ENCODE data around the gene FUT2. TPM values are rescaled to one million over a fixed set of nuclear protein-coding genes. Genes with fewer than 3 reads are reported as not detected.

Gene FUT2
- polyA plus RNA-seq, 1 donor (not counting 4 experiments of a cell fraction or from before 2014, with no cell fraction given) = 2.3 TPM

DNA sequence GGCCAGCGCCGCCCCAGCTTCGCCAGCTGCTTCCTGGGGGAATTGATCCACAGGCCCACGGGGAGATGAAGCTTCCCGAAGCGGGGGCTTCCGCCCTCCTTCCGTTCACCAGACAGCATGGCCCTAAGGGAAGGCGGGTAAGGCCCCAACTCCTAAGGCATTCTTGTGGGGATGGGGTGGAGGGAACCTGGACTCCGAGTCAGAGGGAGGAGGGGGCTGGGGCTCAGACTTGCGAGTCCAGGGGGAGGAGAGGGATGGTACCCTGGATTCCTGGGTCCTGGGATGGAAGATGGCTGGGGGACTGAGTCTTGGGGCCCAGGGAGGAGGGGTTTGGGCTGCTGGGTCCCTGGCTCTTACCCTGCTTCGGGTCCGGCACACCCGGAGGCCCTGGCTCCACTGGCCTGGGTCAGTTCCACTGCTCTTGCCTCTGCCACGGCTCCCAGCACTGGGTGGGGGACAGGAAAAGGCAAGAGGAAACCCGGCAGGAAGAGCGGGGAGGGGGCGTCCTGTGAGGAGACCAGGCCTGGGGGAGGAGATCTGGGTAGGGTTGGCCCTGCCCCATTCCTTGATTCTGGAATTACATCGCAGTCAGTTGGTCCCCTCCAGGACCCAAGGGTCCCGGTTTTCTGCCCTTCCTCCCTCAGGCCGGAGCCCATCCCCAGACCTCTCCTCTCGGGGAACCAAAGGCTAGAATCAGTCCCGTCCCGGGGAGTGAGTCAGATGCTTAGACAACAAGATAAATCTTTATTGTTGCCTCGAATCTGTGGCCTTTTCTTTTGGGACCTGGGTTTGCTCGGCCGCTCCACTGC lies 44.6 kb downstream of the FUT2 start, which contains the start of gene RASIP1:
TSS of gene RASIP1 (minus strand) at position 447 of the 809 bp plus-strand sequence. CDS start at position 119, 328 bp downstream.
- DNase-seq (ENCODE audit: low read depth, low spot score) = no peak
- Histone ChIP-seq H3K9me1 (ENCODE audit: control insufficient read depth, extremely low read depth, insufficient read depth, low read length) (no peaks in the 10 kb centered on the region), H3K4me3 (ENCODE audit: control insufficient read depth in 2 of 3, extremely low read depth in 1 of 3, insufficient read depth in 2 of 3, low read depth in 1 of 3, low read length in 3 of 3) (peak within 1 kb of the TSS in 2 of 3 experiments; percentile 53), H3K4me1 (ENCODE audit: control insufficient read depth, extremely low read depth, insufficient read depth, low read length) (peaks cover 16% of the 10 kb centered on the region), H3K4me2 (ENCODE audit: control insufficient read depth, extremely low read depth, insufficient read depth, low read depth, low read length) (peak within 1 kb of the TSS; percentile 74), H3K79me2 (ENCODE audit: control insufficient read depth, insufficient read depth, low read length) (no peaks in the 10 kb centered on the region), H3K36me3 (ENCODE audit: control insufficient read depth in 2 of 2, extremely low read depth in 1 of 2, insufficient read depth in 2 of 2, low read length in 2 of 2) (no peaks in the 10 kb centered on the region), H4K20me1 (ENCODE audit: control insufficient read depth, extremely low read depth, insufficient read depth, low read length) (no peaks in the 10 kb centered on the region), H2AFZ (ENCODE audit: control insufficient read depth, low read length) (peak within 1 kb of the TSS; percentile 66), H3K9ac (ENCODE audit: control insufficient read depth, extremely low read depth, insufficient read depth, low read length) (peak within 1 kb of the TSS; percentile 25), H3K27ac (ENCODE audit: control insufficient read depth, insufficient read depth, low read length) (no peak within 1 kb of the TSS), H3K9me3 (ENCODE audit: control insufficient read depth, low read depth, low read length) (no peaks in the 10 kb centered on the region), H3K27me3 (ENCODE audit: control insufficient read depth, extremely low read depth, insufficient read depth, low read length) (no peaks in the 10 kb centered on the region)
- FAIRE-seq = no peak
- TF ChIP-seq, protein P1, sequence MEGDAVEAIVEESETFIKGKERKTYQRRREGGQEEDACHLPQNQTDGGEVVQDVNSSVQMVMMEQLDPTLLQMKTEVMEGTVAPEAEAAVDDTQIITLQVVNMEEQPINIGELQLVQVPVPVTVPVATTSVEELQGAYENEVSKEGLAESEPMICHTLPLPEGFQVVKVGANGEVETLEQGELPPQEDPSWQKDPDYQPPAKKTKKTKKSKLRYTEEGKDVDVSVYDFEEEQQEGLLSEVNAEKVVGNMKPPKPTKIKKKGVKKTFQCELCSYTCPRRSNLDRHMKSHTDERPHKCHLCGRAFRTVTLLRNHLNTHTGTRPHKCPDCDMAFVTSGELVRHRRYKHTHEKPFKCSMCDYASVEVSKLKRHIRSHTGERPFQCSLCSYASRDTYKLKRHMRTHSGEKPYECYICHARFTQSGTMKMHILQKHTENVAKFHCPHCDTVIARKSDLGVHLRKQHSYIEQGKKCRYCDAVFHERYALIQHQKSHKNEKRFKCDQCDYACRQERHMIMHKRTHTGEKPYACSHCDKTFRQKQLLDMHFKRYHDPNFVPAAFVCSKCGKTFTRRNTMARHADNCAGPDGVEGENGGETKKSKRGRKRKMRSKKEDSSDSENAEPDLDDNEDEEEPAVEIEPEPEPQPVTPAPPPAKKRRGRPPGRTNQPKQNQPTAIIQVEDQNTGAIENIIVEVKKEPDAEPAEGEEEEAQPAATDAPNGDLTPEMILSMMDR (optimal IDR thresholded peaks at IDR 0.05 in 1 of 3, IDR thresholded peaks at IDR 0.05 in 1 of 3, conservative IDR thresholded peaks at IDR 0.05 in 1 of 3; ENCODE audit: extremely low read depth in 1 of 3, insufficient read depth in 2 of 3, low read length in 3 of 3) = no peak
- no peak for TF ChIP-seq EZH2 (IDR thresholded peaks at IDR 0.05; ENCODE audit: low read length)
- dilution Hi-C loops (cut with MboI; ENCODE audit: extremely low pct_ligation_motif_present, low sequenced_read_pairs) = no loop called here

GRCh38 chr19:48741129-48741999 lies 45.6 kb downstream of the FUT2 start:
- dilution Hi-C loops (cut with MboI; ENCODE audit: extremely low pct_ligation_motif_present, low sequenced_read_pairs) = no loop called here

More at GRCh38 chr19:48741129-48741999, 45.6 kb downstream of the FUT2 start:
- Histone ChIP-seq H4K20me1 (ENCODE audit: control insufficient read depth, extremely low read depth, insufficient read depth, low read length) (no peaks in the 10 kb centered on the region), H3K4me1 (ENCODE audit: control insufficient read depth, extremely low read depth, insufficient read depth, low read length) (peaks cover 16% of the 10 kb centered on the region), H3K4me2 (ENCODE audit: control insufficient read depth, extremely low read depth, insufficient read depth, low read depth, low read length) (peak overlapping the region; percentile 67), H3K36me3 (ENCODE audit: control insufficient read depth in 2 of 2, extremely low read depth in 1 of 2, insufficient read depth in 2 of 2, low read length in 2 of 2) (peaks cover 0 to under 1% of the 10 kb centered on the region in 2 experiments), H3K4me3 (ENCODE audit: control insufficient read depth in 2 of 3, extremely low read depth in 1 of 3, insufficient read depth in 2 of 3, low read depth in 1 of 3, low read length in 3 of 3) (peak overlapping the region in 1 of 3 experiments; percentile 37), H3K9me1 (ENCODE audit: control insufficient read depth, extremely low read depth, insufficient read depth, low read length) (no peaks in the 10 kb centered on the region), H3K27ac (ENCODE audit: control insufficient read depth, insufficient read depth, low read length) (no peak overlapping the region), H2AFZ (ENCODE audit: control insufficient read depth, low read length) (peak overlapping the region; percentile 61), H3K79me2 (ENCODE audit: control insufficient read depth, insufficient read depth, low read length) (no peaks in the 10 kb centered on the region), H3K9ac (ENCODE audit: control insufficient read depth, extremely low read depth, insufficient read depth, low read length) (peak overlapping the region; percentile 25), H3K27me3 (ENCODE audit: control insufficient read depth, extremely low read depth, insufficient read depth, low read length) (no peaks in the 10 kb centered on the region), H3K9me3 (ENCODE audit: control insufficient read depth, low read depth, low read length) (no peaks in the 10 kb centered on the region)
- no peak for DNase-seq (ENCODE audit: low read depth, low spot score)
- TF ChIP-seq, protein P1 (optimal IDR thresholded peaks at IDR 0.05 in 1 of 3, IDR thresholded peaks at IDR 0.05 in 1 of 3, conservative IDR thresholded peaks at IDR 0.05 in 1 of 3; ENCODE audit: extremely low read depth in 1 of 3, insufficient read depth in 2 of 3, low read length in 3 of 3) = no peak
- TF ChIP-seq EZH2 (IDR thresholded peaks at IDR 0.05; ENCODE audit: low read length) = no peak
- FAIRE-seq = peak; percentile 57

All from keratinocyte (primary cell).